GM19193 (cell line): Measurements from ENCODE around the gene CDC42BPG.

ENCODE experiments used
- POLR2A ChIP-seq: IDR thresholded peaks from 4 replicates; pipeline ENCODE4 v1.6.1; 2011; ENCODE audit not compliant: insufficient read depth, insufficient read length; ENCODE audit errors: extremely low read depth

CDC42BPG gene

DNA sequence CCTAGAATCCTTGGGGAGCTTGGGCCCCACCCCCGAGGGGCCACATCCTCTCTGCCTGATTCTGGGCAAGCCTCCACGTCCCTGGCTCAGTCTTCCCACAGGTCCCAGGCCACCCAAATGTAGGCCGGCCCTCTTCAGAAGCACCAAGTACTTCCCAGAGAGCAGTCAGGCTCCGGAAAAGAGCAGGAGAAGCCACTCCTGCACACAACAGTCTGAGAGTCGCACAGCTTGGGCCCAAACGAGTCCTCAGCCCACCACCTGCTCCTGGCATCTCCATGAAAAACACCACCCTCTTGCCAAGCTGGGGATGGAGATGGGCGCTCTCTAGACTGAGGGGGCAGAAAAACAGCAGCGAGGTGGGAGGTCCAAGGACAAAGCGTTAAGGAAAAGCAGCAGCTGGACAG lies 18.5 kb upstream of the CDC42BPG start:
- no peak for TF ChIP-seq POLR2A

- no peak for TF ChIP-seq POLR2A
These were observed 16.9 kb upstream of the CDC42BPG start for GRCh38 chr11:64861227-64861975.

DNA sequence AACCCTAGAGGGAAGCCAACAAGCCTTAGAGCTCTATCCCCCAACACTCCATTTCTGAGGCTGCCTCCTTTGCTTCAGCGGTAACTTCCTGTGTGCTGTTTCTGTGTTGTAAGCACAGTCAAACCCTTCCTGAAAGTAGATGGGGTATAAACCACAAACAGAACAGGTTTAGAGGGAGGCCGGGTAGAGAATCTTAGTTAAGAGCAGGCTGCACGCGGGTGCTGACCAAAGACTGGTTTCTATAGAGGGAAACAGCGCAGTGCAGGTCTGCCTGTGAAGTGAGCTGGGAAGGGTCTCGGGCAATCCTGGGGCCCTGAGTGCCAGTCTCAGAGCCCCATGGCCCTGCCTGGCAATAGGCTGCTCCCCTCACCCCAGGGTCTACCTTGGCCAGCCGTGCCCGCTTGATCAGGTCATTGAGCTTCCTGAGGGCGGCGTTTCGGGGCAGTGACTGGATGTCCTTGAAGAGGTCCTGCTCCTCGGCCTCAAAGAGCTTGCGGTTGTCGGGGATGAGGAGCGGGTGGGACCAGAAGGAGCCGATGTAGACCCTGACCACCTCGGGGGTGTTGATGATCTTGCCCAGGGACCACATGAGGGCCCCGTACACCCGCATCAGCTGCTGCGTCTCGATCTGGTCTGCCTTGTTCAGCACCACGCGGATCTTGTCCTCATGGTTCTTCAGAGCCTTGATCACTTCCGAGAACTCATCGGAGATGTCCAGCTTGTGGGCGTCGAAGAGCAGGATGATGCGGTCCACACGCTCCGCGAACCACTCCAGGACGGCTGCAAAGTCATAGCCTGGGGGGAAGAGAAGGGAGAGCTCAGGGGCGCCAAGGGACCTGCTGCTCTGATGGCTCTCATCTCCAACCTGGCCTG lies 15.3 kb upstream of the CDC42BPG start:
- peak; percentile 51 for TF ChIP-seq POLR2A

DNA sequence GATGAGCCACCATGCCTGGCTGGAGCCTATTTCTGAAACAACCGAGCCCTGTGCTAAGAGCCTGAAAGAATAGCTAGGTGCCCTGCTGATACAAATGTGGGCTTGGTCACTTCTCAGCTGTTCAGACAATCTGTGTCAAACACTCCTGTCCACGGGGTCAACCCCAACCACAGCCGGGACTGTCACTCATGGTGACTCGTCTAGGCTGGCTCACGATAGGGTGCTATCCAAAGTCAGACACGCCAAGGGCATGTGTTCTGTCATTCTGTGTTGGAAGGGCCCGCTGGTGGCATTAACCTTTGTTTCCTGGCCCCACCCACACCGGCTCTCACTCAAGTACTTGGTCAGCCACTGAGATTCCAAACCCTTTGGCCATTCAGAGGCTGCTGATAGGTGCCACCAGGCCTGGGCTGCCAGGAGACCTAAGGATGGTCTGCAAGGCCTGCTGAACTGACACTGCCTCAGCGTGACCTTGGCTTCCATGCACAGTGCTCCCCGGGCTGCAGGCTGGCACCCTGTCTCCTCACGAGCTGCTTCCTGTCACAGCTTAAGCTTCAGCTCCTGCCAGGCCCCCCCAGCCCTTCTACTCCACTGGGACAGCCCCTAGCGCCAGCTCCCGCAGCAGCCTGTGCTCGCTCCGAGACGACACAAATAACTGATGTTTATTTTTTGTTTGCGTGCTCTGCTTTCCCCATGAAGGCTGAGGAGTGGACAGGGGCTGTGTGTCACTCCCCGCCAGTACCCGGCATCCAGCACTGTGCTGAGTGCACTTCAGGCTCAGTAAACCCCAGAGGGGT lies 14.2 kb upstream of the CDC42BPG start:
- TF ChIP-seq POLR2A = peak; percentile 15

GRCh38 chr11:64857485-64857884 lies 13.0 kb upstream of the CDC42BPG start:
- no peak for TF ChIP-seq POLR2A

DNA sequence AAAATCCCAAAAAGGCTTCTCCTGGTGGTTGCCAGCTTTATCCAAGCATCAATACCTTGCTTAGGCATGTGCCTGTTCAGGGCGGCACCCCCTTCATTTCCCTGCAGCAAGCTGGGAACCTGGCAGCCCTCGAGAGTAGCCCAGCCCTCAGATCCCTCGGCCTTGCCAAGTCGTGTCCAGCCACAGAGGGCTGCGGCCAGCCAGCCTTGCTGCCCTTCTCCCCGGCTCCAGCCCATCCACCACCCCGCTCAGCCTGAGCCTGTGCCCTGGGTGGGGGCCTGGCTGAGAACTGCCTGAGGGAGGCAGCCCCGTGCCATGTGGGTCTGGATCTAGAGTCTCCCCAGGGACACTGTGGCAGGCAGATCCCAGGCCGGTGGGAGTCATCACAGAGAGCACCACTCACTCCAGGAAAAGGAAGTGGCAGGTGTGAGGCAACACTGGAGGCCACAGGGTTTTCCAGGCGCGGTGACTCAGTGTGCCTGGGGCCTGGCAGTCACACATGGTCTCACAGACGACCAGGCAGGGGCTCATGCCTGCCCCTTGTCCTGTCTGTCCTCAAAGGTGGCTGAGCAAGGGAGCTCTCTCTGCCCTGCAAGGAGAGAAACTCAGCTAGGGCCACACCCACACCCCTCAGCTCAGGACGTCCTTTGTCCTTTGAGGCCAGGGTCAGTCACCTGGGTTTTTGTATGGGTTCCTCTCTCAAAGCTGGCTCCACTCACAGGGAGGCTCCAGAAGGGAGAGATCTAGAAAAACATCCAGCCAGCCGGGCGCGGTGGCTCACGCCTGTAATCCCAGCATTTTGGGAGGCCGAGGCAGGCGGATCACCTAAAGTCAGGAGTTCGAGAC lies 12.2 kb upstream of the CDC42BPG start:
- TF ChIP-seq POLR2A = peak; percentile 23

DNA sequence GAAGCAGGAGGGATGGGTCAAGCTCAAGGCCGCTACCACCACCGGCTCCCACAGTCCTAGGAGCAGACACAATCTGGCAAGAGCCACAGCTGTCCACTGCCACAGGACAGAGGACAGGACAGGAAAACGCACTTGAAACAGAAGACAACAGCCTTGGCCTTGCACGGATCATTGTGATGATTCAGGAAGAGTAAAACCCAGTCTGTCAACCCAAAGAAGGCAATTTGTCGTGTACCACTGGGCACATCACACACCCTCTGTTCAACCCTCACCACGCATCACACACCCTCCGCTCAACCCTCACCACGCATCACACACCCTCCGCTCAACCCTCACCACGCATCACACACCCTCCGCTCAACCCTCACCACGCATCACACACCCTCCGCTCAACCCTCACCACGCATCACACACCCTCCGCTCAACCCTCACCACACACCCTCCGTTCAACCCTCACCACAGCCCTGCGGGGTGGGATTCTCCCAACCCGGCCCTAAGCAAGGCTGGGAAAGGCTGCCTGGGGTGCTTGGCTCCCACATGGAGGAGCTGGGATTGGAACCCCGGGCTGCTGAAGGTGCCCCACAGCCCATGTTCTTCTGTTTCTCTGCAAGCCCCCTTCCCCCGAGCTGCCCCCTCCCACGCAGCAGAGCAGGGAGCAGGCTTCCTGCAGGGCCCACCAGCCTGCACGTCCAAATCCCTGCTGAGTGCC lies 11.3 kb upstream of the CDC42BPG start:
- TF ChIP-seq POLR2A = no peak

DNA sequence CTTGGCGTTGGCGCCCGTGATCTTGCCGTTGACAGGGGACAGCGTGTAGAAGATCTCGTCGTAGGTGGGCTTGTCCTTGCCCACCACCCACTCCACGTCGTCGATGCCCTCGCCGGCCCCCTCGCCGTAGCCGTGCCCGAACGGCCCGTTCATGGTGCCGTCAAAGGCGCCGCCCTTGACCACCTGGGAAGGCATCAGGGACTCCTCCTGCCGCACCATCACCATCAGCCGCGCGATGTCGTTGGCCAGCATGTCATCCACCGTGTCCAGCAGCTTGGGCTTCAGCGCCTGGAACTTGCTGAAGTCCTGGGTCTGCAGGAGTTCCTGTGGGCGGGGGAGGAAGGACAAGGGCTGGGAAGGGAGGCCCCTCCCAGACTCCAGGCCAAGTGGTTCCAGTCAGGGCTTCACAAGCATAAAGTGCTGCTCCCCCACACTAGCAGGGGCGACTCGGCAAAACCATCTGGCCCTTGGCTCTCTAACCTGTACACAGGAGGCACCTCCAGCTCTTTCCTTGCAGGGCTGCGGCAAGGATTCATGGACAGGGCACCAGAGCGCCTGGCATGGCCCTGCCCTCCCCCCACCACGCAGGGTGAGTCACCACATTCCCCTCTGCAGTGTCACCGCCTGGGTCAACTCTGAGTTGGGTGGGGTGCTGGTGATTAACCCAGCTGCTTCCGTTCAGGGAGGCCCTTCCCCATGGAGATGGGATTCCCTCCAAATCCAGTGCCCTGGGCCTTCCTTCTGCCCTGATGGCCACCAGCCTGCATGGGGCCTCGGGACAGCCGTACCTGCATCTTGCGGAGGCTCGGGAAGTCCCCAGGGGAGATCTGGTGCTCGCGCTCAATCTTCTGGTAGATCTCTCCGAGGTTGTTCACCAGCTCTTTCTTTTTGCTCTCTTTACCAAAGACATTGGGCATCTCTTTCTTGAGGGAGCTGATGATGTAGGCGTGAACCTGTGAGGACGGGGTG lies 10.4 kb upstream of the CDC42BPG start:
- no peak for TF ChIP-seq POLR2A

GRCh38 chr11:64854157-64854533 lies 9.7 kb upstream of the CDC42BPG start:
- no peak for TF ChIP-seq POLR2A

DNA sequence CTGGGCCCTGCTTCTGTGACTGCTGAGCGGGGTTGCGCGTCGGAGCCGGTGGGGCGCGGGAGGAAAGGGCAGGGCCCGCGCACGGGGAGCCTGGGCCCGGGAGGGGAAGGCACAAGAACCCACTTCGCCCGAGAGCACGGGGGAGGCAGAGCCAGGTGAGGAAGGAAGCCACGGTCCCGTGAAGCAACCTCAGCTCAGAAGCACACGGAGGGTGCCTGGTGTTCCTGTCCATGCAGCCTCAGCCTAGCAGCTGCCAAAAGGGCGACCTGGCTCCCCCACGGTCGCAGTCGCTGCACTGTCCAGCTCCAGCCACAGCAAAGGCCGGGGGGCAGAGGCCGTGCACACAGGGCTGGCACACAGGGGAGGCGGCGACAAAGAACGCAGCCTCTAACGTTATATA lies 9.3 kb upstream of the CDC42BPG start:
- no peak for TF ChIP-seq POLR2A

GRCh38 chr11:64852804-64853509 lies 8.5 kb upstream of the CDC42BPG start:
- peak; percentile 4 for TF ChIP-seq POLR2A

DNA sequence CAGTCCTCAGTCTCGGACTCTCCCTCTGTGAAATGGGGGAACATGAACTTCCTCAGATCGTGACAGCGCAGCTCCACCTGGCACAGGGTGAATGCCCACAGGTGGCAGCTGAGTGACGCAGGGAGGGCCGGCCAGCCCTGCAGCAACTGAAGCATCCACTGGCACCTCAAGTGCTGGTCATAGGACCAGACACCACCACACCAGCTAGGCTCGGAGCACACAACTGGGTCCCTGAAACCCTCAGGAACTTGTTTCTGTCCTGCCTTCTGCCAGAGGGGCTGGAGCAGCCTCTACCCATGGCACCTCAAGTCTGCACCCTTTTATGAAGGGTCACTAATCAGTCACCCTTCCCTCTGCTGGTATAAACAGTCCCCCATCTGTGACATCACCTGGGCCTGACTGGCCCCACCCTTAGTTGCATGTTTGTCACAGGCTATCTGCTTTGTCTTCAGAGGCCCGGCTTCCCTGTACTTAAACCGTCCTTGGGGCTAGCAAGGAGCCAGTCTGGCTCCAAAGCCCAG lies 7.4 kb upstream of the CDC42BPG start:
- peak; percentile 49 for TF ChIP-seq POLR2A

GRCh38 chr11:64850979-64851567 lies 6.6 kb upstream of the CDC42BPG start:
- peak; percentile 36 for TF ChIP-seq POLR2A
